ENCODE results near the gene RAD51B.
"Not testable (repeated sequence)": the region's sequence is repeated elsewhere in the genome, so short reads cannot be mapped to it uniquely, and the experiment has no call there.

RAD51B gene

DNA sequence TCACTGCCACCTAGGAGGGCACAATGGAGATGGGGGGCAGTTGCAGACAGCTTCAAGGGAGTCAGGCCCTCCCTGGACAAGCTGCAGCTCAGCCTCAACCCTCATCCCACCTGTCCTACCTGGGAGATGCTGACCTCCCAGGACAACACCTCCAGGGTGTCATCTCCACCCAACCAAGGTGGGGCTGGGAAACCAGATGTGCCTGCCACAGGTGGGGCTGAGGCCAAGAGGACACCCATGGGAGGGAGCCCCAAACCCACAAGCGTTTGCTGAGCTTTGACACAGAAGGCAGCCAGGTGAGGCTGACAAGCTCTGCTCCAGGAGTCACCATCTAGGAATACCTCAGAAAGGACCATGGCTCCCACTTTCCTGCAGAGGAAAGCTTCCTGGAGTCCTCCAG, 941.8 kb downstream of the RAD51B start:
- no peaks in the 10 kb centered on the region for H3K36me3 ChIP-seq (ENCODE audit: control insufficient read depth in 1 of 2, insufficient read depth in 2 of 2, low read length in 2 of 2)
- H3K27me3 ChIP-seq (ENCODE audit: control insufficient read depth in 1 of 2, insufficient read depth in 2 of 2, low read length in 2 of 2), result no peaks in the 10 kb centered on the region
- H3K9me3 ChIP-seq (ENCODE audit: control insufficient read depth in 1 of 2, low read length in 2 of 2), result no peaks in the 10 kb centered on the region
- no peak overlapping the region for H3K9ac ChIP-seq (ENCODE audit: low read depth in 1 of 2, low read length in 2 of 2)
- no peak overlapping the region for H3K27ac ChIP-seq (ENCODE audit: low read depth, low read length)
- peaks cover 25 to 40% of the 10 kb centered on the region in 2 donors for H3K4me1 ChIP-seq (ENCODE audit: control insufficient read depth in 1 of 2, insufficient read depth in 2 of 2, low read length in 2 of 2)
- H3K4me3 ChIP-seq (ENCODE audit: low read depth in 1 of 2, low read length in 2 of 2), result no peak overlapping the region

DNA sequence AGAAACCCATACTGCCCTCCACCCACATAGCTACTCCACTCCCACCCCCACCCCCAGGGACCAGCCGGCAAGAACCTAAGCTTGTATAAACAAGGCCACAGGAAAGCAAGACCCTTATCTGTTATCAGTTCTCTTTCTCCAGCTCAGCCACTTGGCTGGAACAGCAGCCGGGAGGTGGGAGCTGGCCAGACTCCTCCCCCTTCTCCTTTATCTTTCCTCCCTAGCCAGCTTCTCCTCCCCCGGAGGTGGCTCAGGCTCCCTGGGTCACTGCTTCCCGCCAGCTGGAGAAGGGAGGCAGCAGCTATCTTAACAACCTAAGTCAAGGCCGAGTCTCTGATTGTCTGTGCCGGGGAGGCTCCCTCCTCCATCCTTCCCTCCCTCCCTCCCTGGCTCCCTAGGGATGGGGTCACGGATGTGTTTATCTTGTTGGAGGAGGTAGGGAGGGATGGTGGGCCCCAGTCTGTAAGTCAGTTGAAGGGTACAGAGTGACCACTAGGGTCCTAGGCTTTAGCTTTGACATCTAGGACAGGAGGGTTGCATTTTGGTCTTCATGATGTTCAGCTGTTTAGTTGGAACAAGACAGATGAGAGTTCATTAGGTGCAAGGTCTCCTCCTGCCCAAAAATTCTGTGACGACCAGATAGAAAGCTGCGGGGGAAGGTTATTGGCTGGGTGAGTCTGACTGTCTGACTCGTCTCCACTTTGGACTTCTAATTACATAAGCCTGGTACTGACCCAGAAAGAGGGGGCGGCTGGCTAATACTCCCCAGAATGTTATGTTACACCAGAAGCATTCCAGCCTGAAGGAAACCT, 943.6 kb downstream of the RAD51B start:
- H3K9me3 ChIP-seq (ENCODE audit: control insufficient read depth in 1 of 2, low read length in 2 of 2), result no peaks in the 10 kb centered on the region
- H3K9ac ChIP-seq (ENCODE audit: low read depth in 1 of 2, low read length in 2 of 2), result no peak overlapping the region
- no peak overlapping the region for H3K27ac ChIP-seq (ENCODE audit: low read depth, low read length)
- H3K27me3 ChIP-seq (ENCODE audit: control insufficient read depth in 1 of 2, insufficient read depth in 2 of 2, low read length in 2 of 2), result no peaks in the 10 kb centered on the region
- H3K4me1 ChIP-seq (ENCODE audit: control insufficient read depth in 1 of 2, insufficient read depth in 2 of 2, low read length in 2 of 2), result peaks cover 19 to 33% of the 10 kb centered on the region in 2 donors
- H3K4me3 ChIP-seq (ENCODE audit: low read depth in 1 of 2, low read length in 2 of 2), result no peak overlapping the region
- H3K36me3 ChIP-seq (ENCODE audit: control insufficient read depth in 1 of 2, insufficient read depth in 2 of 2, low read length in 2 of 2), result no peaks in the 10 kb centered on the region

DNA sequence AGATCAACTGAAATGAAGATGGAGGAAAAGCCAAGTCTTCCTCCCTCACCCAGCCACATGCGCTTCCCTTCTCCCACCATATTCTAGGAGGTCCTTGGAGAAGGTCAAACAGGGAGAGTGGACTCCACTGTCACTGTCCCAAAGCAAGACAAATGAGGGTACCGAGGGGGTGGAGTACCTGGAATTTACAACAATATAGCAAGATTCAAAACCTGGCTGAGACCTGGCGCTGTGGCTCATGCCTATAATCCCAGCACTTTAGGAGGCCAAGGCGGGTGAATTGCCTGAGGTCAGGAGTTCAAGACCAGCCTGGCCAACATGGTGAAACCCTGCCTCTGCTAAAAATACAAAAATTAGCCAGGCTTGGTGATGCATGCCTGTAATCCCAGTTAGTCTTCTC, 944.3 kb downstream of the RAD51B start:
- not testable (repeated sequence) for H3K27ac ChIP-seq (ENCODE audit: low read depth, low read length); H3K4me3 ChIP-seq (ENCODE audit: low read depth in 1 of 2, low read length in 2 of 2); H3K27me3 ChIP-seq (ENCODE audit: control insufficient read depth in 1 of 2, insufficient read depth in 2 of 2, low read length in 2 of 2); H3K36me3 ChIP-seq (ENCODE audit: control insufficient read depth in 1 of 2, insufficient read depth in 2 of 2, low read length in 2 of 2); H3K9ac ChIP-seq (ENCODE audit: low read depth in 1 of 2, low read length in 2 of 2); H3K9me3 ChIP-seq (ENCODE audit: control insufficient read depth in 1 of 2, low read length in 2 of 2)
- H3K4me1 ChIP-seq (ENCODE audit: control insufficient read depth in 1 of 2, insufficient read depth in 2 of 2, low read length in 2 of 2), result peaks cover 19 to 33% of the 10 kb centered on the region in 2 donors

DNA sequence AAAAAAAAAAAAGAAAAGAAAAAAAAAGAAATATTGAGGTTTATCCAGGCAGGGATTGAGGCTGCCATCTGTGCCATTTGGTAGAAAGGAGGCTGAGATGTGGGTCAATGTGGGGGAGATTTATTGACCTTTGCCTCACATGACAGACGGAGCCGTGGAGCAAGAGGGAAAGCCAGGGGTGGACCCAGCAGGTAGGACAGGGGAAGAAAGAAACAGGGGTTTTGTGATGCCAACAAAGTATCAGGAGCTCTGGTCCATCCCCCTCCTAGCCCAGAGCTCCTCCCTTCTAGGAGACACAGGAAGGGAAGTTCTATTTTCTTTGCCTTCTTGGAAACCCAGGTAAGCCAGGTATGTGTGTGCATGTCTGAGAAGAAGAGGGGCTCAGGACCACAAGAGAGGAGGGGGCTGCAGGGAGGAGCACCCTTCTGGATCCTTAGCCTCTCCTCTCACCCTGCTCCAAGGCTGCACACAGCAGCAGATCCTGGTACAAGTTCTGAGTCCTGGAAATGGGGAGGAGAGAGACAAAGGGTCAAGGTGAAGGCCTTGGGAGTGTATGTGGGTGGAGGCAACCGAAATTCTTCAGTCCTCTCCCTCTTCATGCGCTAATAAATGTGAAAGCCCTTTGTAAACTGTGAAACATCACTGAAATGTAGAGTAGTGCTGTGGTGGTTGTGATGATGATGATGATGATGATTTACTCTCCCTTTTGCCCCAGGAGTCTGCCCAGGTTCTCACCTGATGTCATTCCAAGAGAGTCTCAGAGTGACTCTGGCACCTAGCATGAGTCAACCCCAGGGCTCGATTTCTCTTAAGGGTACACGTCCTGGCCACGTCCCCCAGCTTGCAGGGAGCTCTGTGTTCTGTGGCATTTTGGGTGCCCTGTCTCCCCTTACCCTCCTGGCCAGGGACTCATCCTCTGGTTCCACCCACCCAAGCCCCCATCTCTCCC, 947.0 kb downstream of the RAD51B start:
- Histone ChIP-seq H3K27me3 (ENCODE audit: control insufficient read depth in 1 of 2, insufficient read depth in 2 of 2, low read length in 2 of 2) (no peaks in the 10 kb centered on the region), H3K27ac (ENCODE audit: low read depth, low read length) (no peak overlapping the region), H3K9me3 (ENCODE audit: control insufficient read depth in 1 of 2, low read length in 2 of 2) (no peaks in the 10 kb centered on the region), H3K4me1 (ENCODE audit: control insufficient read depth in 1 of 2, insufficient read depth in 2 of 2, low read length in 2 of 2) (peaks cover 12 to 21% of the 10 kb centered on the region in 2 donors), H3K4me3 (ENCODE audit: low read depth in 1 of 2, low read length in 2 of 2) (no peak overlapping the region), H3K9ac (ENCODE audit: low read depth in 1 of 2, low read length in 2 of 2) (no peak overlapping the region), H3K36me3 (ENCODE audit: control insufficient read depth in 1 of 2, insufficient read depth in 2 of 2, low read length in 2 of 2) (no peaks in the 10 kb centered on the region)

DNA sequence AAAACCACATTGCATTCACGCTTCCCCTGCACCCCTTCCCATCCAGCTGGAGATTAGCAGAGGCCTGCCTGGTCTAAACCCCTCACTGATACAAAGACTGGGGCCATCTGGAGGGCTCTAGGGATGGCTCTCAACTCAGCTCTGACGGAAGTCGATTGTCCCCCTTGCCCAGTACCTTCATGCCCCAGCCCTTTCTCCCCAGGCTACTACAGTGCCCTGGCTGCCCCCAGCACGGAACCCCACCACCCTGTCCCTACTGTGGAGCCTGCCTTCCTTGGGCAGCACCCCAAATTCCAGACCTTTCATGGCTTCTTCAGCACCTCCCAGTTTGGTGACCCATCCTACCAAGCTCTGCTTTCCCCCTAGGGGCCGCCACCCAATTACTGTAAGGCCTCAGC, 947.7 kb downstream of the RAD51B start:
- Histone ChIP-seq H3K4me3 (ENCODE audit: low read depth in 1 of 2, low read length in 2 of 2) (no peak overlapping the region), H3K27ac (ENCODE audit: low read depth, low read length) (no peak overlapping the region), H3K27me3 (ENCODE audit: control insufficient read depth in 1 of 2, insufficient read depth in 2 of 2, low read length in 2 of 2) (no peaks in the 10 kb centered on the region), H3K9me3 (ENCODE audit: control insufficient read depth in 1 of 2, low read length in 2 of 2) (no peaks in the 10 kb centered on the region), H3K36me3 (ENCODE audit: control insufficient read depth in 1 of 2, insufficient read depth in 2 of 2, low read length in 2 of 2) (no peaks in the 10 kb centered on the region), H3K4me1 (ENCODE audit: control insufficient read depth in 1 of 2, insufficient read depth in 2 of 2, low read length in 2 of 2) (peaks cover 12 to 21% of the 10 kb centered on the region in 2 donors), H3K9ac (ENCODE audit: low read depth in 1 of 2, low read length in 2 of 2) (no peak overlapping the region)

DNA sequence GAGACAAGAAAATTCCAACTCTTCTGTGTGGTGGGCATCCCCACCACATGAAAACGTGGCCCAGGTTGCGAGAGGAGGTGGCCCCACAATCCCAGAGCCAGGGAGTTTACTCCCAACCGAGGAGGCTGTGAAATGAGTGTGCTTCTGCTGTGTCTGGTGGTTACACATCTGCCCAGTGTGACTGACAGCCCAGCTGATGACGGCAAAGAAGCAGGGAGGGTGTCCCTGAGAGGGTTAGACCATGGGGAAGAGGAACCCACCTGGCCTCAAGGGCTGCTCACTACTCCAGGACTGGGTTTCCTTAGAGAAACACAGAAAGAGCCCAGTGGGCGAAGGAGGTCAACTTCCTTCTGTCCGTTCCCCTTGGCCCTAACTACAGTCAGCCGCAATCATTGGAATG, 948.7 kb downstream of the RAD51B start:
- Histone ChIP-seq H3K4me3 (ENCODE audit: low read depth in 1 of 2, low read length in 2 of 2) (no peak overlapping the region), H3K27ac (ENCODE audit: low read depth, low read length) (no peak overlapping the region), H3K4me1 (ENCODE audit: control insufficient read depth in 1 of 2, insufficient read depth in 2 of 2, low read length in 2 of 2) (peaks cover 2 to 11% of the 10 kb centered on the region in 2 donors), H3K27me3 (ENCODE audit: control insufficient read depth in 1 of 2, insufficient read depth in 2 of 2, low read length in 2 of 2) (no peaks in the 10 kb centered on the region), H3K9ac (ENCODE audit: low read depth in 1 of 2, low read length in 2 of 2) (no peak overlapping the region), H3K9me3 (ENCODE audit: control insufficient read depth in 1 of 2, low read length in 2 of 2) (no peaks in the 10 kb centered on the region), H3K36me3 (ENCODE audit: control insufficient read depth in 1 of 2, insufficient read depth in 2 of 2, low read length in 2 of 2) (no peaks in the 10 kb centered on the region)

DNA sequence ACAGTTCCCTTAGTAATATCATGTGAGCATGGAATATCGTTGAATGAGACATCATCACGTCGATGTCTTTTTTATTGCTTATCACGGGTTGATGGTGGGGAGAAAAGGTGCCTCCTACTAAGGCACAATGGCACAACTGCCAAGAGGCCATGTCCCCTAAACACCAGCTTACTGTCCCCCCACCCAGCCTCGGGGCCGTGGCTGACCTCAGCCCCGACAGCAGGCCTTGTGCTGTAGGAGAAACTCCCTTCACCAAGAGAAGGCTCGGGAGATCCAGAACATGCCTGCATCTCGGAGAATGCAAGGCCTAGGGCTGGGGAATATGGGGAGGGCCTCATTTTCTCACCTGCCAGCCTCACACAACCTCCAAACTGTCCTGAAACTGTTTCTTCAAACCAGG, 950.5 kb downstream of the RAD51B start:
- Histone ChIP-seq H3K27me3 (ENCODE audit: control insufficient read depth in 1 of 2, insufficient read depth in 2 of 2, low read length in 2 of 2) (no peaks in the 10 kb centered on the region), H3K9ac (ENCODE audit: low read depth in 1 of 2, low read length in 2 of 2) (no peak overlapping the region), H3K27ac (ENCODE audit: low read depth, low read length) (no peak overlapping the region)

DNA sequence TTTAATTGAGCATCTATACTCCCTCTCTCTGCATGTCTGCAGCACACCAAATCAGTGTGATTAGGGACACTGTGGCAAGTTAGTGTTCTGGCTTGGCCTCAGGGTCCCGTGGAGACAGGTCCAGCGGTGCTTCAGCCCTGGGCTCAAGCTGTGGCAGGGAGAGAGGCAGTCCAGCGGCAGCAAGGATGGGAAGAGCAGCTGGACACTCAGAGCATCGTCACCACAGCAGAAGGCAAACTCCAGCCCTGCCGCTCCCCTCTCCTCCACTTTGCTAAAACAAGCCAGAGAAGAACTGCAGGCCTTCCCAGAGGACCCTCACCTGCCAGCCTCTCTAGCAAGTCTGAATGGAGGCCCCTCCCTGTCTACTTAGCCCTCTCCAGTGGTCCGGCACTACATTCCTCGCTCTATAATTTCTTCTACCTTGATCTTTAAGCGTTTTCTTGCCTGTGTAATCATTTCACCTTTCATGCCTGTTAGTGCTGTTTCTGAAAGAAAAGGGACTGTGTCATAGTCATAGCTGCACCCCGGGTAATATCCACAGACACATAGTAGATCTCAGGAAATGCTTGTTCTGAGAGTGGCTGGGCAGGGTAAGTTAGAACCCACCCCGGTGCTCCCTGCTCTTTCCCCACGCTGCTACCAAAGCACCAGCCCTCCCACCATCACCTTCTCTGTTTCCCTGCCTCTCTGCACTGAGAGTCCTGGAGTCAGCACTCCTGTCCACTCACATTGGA, 951.1 kb downstream of the RAD51B start:
- Histone ChIP-seq H3K4me3 (ENCODE audit: low read depth in 1 of 2, low read length in 2 of 2) (no peak overlapping the region), H3K27ac (ENCODE audit: low read depth, low read length) (no peak overlapping the region), H3K27me3 (ENCODE audit: control insufficient read depth in 1 of 2, insufficient read depth in 2 of 2, low read length in 2 of 2) (no peaks in the 10 kb centered on the region), H3K9ac (ENCODE audit: low read depth in 1 of 2, low read length in 2 of 2) (no peak overlapping the region), H3K36me3 (ENCODE audit: control insufficient read depth in 1 of 2, insufficient read depth in 2 of 2, low read length in 2 of 2) (no peaks in the 10 kb centered on the region), H3K4me1 (ENCODE audit: control insufficient read depth in 1 of 2, insufficient read depth in 2 of 2, low read length in 2 of 2) (peaks cover 0 to 5% of the 10 kb centered on the region in 2 donors), H3K9me3 (ENCODE audit: control insufficient read depth in 1 of 2, low read length in 2 of 2) (no peaks in the 10 kb centered on the region)

More for the DNA sequence above, 950.5 kb downstream of the RAD51B start:
- no peaks in the 10 kb centered on the region for H3K36me3 ChIP-seq (ENCODE audit: control insufficient read depth in 1 of 2, insufficient read depth in 2 of 2, low read length in 2 of 2)
- peaks cover 0 to 5% of the 10 kb centered on the region in 2 donors for H3K4me1 ChIP-seq (ENCODE audit: control insufficient read depth in 1 of 2, insufficient read depth in 2 of 2, low read length in 2 of 2)
- no peaks in the 10 kb centered on the region for H3K9me3 ChIP-seq (ENCODE audit: control insufficient read depth in 1 of 2, low read length in 2 of 2)
- H3K4me3 ChIP-seq (ENCODE audit: low read depth in 1 of 2, low read length in 2 of 2), result no peak overlapping the region

DNA sequence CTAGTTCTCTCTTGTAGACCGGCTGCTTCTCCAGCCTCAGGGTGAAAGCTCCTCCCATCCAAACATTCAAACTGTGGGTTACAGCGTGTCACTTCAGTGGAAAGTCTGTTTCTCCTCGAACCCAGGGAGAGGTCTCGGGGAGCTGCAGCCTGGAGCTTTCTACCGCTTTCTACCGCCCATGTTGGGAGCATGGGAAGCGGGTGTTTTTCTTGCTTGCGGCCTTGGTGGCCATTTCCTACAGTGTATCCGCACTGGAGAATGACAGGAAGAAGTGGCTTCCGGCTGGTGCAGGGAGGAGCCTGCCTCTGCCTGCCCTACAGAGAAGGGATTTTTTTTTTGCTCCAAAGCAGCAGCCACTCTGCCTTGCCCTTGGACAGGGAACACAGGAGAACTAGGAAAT, 952.1 kb downstream of the RAD51B start:
- H3K27me3 ChIP-seq (ENCODE audit: control insufficient read depth in 1 of 2, insufficient read depth in 2 of 2, low read length in 2 of 2), result no peaks in the 10 kb centered on the region
- no peak overlapping the region for H3K9ac ChIP-seq (ENCODE audit: low read depth in 1 of 2, low read length in 2 of 2)
- no peak overlapping the region for H3K27ac ChIP-seq (ENCODE audit: low read depth, low read length)
- peaks cover 0 to 5% of the 10 kb centered on the region in 2 donors for H3K4me1 ChIP-seq (ENCODE audit: control insufficient read depth in 1 of 2, insufficient read depth in 2 of 2, low read length in 2 of 2)
- no peak overlapping the region for H3K4me3 ChIP-seq (ENCODE audit: low read depth in 1 of 2, low read length in 2 of 2)
- H3K36me3 ChIP-seq (ENCODE audit: control insufficient read depth in 1 of 2, insufficient read depth in 2 of 2, low read length in 2 of 2), result no peaks in the 10 kb centered on the region
- no peaks in the 10 kb centered on the region for H3K9me3 ChIP-seq (ENCODE audit: control insufficient read depth in 1 of 2, low read length in 2 of 2)
